Stimulated activated CD4-positive, alpha-beta T cell treated with anti-CD3 and anti-CD28 coated beads, Interleukin-15, amount 100 ng/mL, for 1 hour (primary cell): ENCODE data around the gene DAGLB.

Experiments
- DNase-seq, 2 donors: peaks; one replicate each; pipeline ENCODE4 v3.0.0-alpha.2; 2020; ENCODE audit warnings: low read depth in 1 of 2, low spot score in 1 of 2

DAGLB gene

DNA sequence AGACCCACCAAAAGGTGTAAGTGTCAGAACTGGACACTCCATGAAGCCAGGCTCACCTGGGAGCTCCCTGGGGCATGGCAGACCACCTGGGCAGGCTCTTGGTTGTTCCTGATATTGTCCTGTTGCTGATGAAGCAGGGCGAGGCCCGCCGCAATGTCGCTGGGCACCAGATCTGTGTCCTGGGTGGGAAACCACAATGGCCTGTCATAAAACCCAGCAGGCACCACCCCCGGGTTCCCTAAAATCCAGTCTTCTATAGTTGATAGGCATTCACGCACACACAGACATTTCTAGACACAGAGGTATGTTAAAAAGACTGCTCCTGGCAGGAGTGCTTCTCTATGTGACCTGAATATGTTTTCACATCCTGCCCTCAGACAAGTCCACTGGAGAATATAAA, 15.0 kb downstream of the DAGLB start:
- DNase-seq: no peak

DNA sequence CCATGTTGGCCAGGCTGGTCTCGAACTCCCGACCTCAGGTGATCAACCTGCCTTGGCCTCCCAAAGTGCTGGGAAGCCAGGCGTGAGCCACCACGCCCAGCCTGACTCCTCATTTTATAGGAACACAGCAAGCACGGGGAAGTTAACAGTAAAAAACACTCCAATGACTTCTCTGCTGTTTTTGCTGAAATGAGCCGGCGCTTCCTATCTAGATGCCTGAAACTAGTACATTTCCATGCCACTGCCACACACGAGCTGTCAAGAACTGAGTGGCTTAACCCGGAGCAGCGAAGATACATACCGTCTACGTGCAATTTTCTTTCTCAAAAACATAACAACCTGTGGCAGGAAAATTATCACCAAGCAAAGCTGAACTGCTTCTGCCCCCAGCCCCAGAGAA, 16.8 kb downstream of the DAGLB start:
- no peak for DNase-seq

DNA sequence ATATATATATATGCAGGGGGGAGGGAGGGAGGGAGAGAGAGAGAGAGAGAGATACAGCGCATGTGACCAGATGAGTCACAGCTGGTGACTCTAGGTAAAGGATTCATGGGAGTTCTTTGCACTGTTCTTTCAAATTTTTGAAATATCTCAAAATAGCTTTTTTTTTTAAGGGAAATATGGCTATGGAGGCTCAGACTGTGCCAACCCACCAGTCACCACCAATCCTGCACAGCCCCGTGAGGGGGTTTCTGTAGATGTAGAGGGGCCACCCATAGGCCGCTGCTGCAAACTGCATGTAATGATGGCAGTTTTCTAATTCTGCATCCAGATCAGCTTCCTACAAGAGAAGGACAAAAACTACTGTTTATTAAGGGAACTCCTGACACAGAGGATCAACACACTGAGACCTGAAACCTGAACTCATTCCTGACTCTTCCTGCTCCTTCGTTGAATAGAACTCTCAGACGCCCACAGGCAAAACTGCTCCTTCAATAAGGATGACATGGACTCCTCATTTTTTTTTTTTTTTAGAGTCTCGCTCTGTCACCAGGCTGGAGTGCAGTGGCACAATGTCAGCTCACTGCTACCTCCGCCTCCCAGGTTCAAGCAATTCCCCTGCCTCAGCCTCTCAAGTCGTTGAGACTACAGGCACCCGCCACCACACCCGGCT, 17.3 kb downstream of the DAGLB start:
- DNase-seq: no peak

DNA sequence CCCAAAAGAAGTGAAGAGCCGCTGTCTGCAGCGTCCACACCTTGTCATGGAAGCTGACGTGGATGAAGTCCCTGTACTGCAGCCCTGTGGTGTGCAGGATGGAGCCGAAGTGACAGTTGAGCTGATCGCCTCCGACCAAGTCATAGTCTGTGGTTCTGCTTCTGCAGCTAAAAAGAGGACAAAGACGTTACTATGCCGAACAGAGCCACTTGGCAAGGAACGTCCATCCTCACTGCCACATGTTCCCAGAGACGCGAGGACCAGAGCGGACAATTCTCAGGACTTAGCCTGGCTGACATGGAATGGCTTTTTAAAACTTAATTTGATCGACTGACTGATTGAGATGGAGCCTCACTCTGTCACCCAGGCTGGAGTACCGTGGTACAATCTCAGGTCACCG, 21.8 kb downstream of the DAGLB start:
- no peak for DNase-seq

DNA sequence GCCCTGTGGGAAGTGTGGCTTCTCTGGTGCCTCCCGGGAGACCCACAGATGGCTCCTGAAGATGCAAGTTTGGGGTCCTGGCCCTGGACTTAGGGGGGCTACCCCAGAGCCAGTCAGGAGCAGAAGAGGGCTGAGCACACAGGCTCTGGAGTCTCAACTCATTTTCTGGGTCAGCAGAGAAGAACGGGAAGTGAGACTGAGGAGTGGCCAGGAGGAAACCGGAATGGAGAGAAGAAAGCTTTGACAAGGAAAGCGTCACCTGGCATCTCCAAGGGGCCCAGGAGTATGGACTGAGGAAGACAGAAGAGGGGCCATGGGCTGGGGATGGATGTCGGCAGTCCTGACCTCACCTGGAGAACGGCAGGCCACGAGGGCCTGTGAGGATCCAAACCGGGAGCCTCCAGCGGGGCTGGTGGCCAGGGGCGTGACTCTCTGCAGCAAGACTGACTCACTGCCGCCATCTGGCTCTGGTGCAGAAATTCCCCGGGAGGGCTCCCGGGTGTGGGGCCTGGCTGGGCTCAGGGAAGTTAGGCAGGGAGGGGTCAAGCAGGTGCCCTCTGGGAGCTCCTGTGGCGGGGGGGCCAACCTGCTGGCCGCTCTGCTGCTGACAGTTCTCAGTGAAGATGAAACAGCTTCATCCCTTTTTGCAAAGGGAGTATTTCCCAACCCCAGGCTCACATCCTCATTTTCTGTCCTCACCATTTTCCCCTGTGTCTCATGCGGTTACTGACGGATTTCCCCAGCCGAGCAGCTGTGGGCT, 23.6 kb downstream of the DAGLB start:
- no peak for DNase-seq

DNA sequence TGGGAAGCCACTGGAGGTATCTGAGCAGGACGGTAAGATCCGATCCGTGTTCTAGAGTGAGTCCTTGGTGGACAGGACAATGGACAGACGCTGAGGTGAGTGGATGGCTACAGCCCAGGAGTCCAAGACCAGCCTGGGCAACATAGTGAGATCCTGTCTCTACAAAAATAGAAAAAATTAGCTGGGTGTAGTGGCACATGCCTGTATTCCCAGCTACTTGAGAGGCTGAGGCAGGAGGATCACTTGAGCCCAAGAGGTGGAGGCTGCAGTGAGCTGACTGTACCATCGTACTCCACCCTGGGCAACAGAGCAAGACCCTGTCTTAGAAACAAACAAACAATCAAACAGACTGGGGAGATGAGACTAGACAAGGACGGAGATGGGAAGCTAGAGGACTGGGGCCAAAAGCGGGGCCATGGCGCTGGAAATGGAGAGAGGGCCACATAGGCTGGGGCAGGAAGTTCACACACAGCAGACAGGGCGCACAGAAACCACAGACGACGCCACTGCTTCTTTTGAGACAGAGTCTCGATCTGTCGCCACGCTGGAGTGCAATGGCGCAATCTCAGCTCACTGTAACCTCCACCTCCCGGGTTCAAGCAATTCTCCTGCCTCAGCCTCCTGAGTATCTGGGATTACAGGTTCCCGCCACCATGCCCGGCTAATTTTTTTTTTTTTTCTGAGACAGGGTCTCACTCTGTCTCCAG, 24.7 kb downstream of the DAGLB start:
- no peak for DNase-seq

DNA sequence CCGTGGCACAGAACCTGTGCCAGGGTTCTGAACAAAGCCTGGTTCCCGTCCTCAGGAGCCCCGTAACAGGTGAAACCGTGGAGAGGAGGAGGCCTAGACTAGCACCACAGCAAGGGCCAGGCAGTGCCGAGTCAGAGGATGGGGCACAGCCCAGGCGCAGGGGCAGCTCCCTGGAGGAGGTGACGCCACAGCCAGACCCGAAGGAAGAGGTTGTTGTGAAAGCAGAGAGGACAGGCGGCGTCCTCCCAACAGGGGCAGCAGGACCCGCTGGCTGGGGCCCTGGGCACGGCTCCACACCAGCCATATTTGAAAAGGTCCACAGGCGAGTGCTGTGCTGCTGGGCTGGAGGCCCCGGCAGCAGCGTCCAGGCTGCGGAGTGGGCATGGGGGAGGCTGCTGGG, 25.7 kb downstream of the DAGLB start:
- no peak for DNase-seq

DNA sequence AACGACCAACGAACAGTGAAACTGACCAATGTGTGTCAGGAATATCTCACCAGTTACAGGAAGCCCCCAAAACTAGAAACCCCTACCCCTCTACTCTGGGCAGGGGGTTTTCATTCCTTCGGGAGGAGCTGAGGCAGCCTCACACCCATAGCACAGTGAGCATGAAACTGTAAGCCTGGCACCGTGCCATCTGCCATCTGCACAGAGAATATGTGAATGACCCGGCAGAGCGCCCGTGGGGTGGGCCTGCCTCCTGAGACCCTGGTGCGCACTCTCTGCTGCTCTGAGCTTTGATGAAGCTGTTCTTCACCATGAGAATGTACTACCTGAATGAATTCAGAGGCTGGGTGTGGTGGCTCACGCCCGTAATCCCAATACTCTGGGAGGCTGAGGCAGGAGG, 27.1 kb downstream of the DAGLB start:
- DNase-seq: no peak

DNA sequence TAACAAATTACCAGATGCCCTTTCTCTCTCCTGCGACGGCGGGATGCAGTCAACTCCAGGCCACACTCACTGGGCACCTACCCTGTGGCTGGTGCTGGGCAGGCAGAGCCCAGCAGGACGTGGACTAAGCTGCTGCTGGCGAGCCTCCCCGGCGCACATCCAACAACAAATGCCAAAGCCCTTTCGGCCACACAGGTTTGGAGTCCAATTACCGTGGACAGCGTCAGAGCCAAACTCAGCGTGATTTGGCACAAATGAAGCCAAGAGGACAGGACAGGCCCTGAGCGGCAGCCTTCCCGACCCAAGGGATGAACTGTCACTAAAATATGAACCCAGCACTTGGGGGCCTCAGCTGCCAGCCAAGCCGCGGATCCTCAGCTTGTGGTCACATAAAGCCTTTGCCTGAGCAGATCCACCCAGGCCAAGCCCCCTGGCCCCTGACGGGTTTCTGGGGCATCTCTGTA, 28.4 kb downstream of the DAGLB start:
- no peak for DNase-seq

DNA sequence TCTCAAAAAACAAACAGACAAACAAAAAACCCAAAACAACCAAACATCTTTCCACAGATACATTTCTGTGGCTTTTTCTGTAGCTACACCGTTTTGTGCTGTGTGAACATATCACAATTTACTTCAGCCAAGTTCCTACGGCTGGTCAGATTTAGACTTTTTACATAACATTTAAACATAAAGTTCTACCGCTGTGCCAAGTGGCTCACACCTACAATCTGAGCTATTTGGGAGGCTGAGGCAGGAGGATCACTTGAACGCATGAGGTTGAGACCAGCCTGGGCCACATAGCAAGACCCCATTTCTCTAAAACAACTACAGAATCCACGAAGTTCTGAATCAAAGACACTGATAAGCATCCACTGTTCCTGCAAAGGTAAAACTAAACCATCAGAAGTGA, 30.3 kb downstream of the DAGLB start:
- no peak for DNase-seq

DNA sequence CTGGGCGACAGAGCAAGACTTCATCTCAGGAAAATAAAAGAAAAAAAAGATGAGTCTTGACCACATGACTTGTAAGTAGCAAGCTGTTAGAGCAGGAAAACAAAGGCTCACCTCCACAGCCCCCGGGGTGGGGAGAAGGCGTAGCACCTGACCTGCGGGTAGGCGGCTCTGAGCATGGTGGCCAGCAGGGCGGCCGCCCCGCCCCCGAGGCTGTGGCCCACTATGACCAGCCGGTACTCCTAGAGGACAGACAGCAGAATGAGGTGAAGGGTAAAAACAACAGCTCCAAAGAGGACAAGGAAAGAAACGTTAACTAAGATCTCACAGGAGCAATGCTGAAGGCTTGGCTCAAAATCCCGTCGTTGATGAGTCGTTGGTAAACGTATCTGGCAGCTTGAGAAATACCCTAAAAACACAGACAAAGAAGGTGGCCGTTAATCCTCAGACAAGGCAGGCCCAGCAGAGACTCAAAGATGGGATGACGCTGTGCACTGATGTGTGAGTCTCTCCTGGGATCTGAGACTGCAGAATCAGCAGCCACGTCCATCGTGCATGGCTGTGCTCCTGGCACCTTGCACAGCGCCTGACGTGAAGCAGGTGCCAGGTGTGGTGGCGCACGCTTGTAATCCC, 31.1 kb downstream of the DAGLB start:
- DNase-seq: no peak

DNA sequence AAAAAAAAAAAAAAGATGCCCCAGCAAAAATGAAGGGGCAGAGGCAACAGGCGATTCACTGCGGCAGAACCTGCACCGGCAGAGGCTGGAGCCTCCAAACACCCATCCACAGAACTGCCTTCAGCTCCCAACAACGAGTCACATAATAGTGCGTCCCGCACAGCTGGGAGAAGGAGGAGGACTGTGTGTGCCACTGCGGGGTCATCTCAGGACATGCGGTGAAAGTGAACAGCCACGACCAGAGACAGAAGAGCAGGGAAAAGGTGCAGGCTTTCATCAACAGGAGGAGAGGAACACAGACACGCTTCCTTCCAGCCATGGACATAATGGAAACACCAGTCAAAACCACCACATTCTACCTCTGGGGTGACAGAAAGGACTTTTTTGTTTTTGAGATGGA, 34.1 kb downstream of the DAGLB start:
- DNase-seq: no peak

DNA sequence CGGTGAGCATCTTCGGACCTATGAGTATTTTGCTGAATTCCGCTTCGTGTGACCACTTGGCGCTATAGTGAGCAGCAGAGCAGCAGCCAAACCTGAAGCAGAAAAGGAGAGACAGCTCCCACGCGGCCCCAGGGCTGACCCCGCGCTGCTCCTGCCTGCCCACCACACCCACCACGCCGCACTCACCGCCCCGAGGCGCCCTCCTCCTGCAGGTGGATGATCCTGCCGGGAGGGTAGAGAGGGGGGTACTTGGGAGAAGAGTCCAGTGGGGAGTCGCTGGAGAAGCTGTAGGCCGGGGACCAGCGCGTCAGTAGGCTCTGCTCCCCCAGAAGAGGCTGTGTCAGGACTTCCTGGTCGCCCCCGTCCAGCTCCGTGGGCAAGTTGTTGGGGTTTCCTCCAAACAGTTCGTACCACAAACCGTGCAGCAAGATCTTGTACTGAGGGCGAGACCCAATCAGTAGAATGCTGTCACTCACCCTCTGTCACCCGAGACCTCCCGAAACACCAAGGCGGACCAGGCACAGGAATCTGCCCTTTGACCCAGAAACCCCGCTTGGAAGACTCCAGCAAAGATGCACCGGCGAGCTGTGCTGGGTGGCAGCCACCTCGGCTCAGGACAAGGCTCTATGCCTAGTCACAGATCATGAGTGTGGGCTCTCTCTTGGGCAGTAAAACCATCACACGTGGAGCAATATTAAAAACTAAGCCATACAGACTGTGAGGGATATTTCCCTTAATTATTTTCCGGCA, 37.6 kb downstream of the DAGLB start:
- DNase-seq: no peak

DNA sequence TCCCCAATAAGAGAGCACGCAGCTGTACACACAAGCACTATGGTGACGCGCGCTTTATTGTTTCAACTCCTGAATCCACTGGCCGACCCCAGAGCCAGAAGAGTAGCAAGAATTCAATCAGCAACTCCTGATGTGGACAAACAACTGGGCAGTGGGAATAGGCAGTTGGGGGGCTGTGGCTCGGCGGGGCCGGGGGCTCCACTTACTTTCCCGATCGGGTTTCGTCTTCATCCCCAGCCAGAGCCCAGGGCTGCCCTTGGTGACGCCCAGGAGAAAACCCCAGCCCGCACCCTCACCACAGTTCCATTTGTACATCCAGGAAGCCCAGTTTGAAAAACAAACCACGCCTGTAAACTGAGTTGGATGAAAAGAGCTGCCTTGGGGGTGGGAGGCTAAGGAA, 38.7 kb downstream of the DAGLB start:
- no peak for DNase-seq

DNA sequence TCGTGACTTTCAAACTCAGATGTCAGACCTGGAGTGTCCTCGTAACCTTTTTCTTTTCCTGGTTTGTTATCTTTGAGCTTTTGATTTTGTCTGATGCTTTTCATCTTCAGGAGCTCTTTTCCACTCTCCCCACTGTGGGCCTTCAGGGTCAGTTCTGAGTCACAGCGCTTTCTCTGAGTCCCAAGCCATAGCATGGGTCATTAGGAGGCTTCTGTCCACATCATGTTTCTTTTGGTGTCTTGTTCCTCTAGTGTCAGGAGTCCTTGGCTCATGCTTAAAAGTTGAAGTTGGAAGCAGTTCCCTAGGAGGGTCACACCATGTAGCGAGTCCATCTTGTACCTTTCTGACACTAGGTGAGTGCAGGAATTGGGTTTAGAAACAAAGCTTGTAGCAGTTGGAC, 40.3 kb downstream of the DAGLB start:
- no peak for DNase-seq

DNA sequence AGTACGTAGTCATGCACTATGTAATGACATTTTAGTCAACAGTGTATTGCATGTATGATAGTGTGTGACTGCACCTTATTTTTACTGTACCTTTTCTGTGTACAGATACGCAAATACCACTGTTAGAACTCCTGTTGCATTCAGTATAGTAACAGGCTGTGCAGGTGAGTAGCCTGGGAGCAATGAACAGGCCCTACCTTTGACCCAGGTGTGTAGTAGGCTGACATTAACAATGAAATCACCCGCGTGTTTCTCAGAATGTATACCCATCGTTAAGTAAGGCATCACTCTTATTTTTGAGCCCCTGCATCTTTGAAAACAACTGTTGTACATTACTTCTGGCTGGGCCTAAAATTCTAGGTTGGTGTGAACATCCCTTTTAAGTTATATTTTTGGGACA, 41.6 kb downstream of the DAGLB start:
- no peak for DNase-seq

DNA sequence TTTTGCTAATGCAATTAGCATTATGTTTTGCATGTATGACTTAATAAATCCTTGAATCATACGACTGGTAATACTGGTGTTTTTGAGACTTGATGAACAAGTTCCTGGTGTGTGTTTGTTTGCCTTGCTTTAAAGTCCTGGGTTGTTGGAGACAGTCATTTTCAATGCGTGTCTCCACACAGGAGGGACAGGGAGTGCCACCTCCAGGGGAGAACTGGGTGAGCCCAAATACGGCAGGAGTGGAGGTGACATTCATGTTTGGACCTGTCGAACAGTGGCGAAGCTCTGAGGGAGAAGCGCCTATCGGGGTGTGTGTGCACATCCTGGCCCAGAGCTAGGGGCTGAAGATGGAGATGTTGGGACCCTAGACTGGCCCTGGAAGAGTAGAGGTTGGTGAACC, 43.8 kb downstream of the DAGLB start:
- DNase-seq: no peak

DNA sequence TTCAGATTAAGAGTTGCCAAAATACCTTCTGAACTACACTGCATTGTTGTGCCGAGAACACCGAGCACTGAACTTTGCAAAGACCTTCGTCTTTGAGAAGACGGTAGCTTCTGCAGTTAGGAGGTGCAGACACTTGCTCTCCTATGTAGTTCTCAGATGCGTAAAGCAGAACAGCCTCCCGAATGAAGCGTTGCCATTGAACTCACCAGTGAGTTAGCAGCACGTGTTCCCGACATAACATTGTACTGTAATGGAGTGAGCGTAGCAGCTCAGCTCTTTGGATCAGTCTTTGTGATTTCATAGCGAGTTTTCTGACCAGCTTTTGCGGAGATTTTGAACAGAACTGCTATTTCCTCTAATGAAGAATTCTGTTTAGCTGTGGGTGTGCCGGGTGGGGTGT, 45.0 kb downstream of the DAGLB start:
- DNase-seq: no peak

DNA sequence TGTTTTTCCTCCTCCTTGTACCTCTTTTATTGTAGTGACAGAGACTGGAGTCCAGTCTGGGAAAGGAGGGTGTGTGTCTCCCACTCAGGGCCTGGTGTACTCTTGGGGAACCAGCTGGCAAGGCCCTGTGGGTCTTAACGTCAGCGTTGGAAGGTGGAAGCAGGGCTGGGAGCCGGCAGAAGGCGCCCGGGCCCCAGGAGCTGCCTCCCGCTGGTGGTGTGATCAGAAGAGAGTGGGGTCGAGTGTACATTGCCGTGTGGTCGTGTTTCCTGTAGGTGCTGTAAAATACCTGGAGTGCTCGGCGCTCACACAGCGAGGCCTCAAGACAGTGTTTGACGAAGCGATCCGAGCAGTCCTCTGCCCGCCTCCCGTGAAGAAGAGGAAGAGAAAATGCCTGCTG, 45.7 kb downstream of the DAGLB start:
- no peak for DNase-seq

DNA sequence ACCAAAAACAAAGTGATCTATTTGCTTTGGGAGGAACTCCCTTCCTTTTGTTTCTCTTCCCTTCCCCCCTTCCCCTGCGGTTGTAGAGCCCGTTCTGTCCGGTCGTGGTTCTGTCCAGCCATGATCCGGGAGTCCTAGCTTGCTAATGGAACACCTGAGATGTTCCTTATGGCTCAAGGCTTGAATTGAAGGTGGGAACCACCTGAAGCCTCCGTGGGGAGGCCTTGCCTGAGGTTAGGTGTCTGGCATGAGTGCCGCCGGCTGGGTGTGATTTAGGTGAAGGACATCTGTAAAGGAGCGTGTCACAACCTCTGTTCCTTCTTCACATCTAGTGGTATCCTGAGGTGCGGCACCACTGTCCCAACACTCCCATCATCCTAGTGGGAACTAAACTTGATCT, 46.2 kb downstream of the DAGLB start:
- DNase-seq: no peak
